AG10803 (cell line): ENCODE measurements around the gene SIM2.

Experiments used
- DNase-seq: peaks from one replicate; pipeline ENCODE4 v3.0.0; 2010; ENCODE audit warnings: low read depth
- H3K4me3 ChIP-seq: 2 replicates; pipeline ENCODE4 v1.5.1; 2011; ENCODE audit warnings: mild to moderate bottlenecking, low read length, control low read depth
- CTCF ChIP-seq: conservative IDR thresholded peaks from 2 replicates; pipeline ENCODE4 v1.5.1; 2011; ENCODE audit warnings: mild to moderate bottlenecking, low read length, control low read depth, inconsistent platforms

The SIM2 gene

GRCh38 chr21:36700971-36701755 lies 2.2 kb downstream of the SIM2 start:
- TF ChIP-seq CTCF = no peak
- no peak for DNase-seq
- peak overlapping the region; percentile 63 for H3K4me3 ChIP-seq

- DNase-seq = peak; percentile 17
- TF ChIP-seq CTCF = no peak
- H3K4me3 ChIP-seq = peak overlapping the region; percentile 31
Observed at GRCh38 chr21:36701756-36702621, 3.1 kb downstream of the SIM2 start.

GRCh38 chr21:36702622-36702968 lies 3.7 kb downstream of the SIM2 start:
- no peak overlapping the region for H3K4me3 ChIP-seq
- DNase-seq = no peak
- no peak for TF ChIP-seq CTCF

- no peak for TF ChIP-seq CTCF
- no peak overlapping the region for H3K4me3 ChIP-seq
- DNase-seq = no peak
Observed at GRCh38 chr21:36703123-36703522, 4.2 kb downstream of the SIM2 start.

- no peak for TF ChIP-seq CTCF
- H3K4me3 ChIP-seq = no peak overlapping the region
- DNase-seq = no peak
Observed at GRCh38 chr21:36703626-36704280, 4.8 kb downstream of the SIM2 start.

GRCh38 chr21:36704281-36704957 lies 5.5 kb downstream of the SIM2 start:
- no peak for DNase-seq
- no peak for TF ChIP-seq CTCF
- no peak overlapping the region for H3K4me3 ChIP-seq
